Germinal center (tissue), 1 donor: ENCODE results near the gene CHMP5.

Experiments used
- DNase-seq: peaks from one replicate; pipeline ENCODE4 v3.0.0; 2012; ENCODE audit warnings: mixed read lengths, low spot score

CHMP5 gene

GRCh38 chr9:33244137-33244784 lies 20.6 kb upstream of the CHMP5 start:
- no peak for DNase-seq

- no peak for DNase-seq
Measured at GRCh38 chr9:33245341-33245740, 19.5 kb upstream of the CHMP5 start.

GRCh38 chr9:33246269-33246860 lies 18.5 kb upstream of the CHMP5 start:
- no peak for DNase-seq

- DNase-seq: no peak
Measured at GRCh38 chr9:33248606-33249005, 16.2 kb upstream of the CHMP5 start.

GRCh38 chr9:33249087-33249658 lies 15.7 kb upstream of the CHMP5 start:
- no peak for DNase-seq

- no peak for DNase-seq
Measured at GRCh38 chr9:33249983-33250382, 14.9 kb upstream of the CHMP5 start.

- no peak for DNase-seq
Measured at GRCh38 chr9:33250458-33250995, 14.3 kb upstream of the CHMP5 start.

GRCh38 chr9:33254211-33254610 lies 10.6 kb upstream of the CHMP5 start:
- DNase-seq: no peak

- no peak for DNase-seq
Measured at GRCh38 chr9:33255014-33255413, 9.8 kb upstream of the CHMP5 start.

GRCh38 chr9:33255471-33255870 lies 9.4 kb upstream of the CHMP5 start:
- no peak for DNase-seq

GRCh38 chr9:33256236-33256635 lies 8.6 kb upstream of the CHMP5 start:
- no peak for DNase-seq

GRCh38 chr9:33257276-33257675 lies 7.6 kb upstream of the CHMP5 start:
- no peak for DNase-seq

- DNase-seq: no peak
Measured at GRCh38 chr9:33260372-33260771, 4.5 kb upstream of the CHMP5 start.

GRCh38 chr9:33263131-33264002 lies 1.5 kb upstream of the CHMP5 start:
- DNase-seq: peak; percentile 27

- peak; percentile 33 for DNase-seq
Measured at GRCh38 chr9:33264003-33264472, 811 bp upstream of the CHMP5 start.

GRCh38 chr9:33265211-33265865 lies 489 bp downstream of the CHMP5 start:
- no peak for DNase-seq

- no peak for DNase-seq
Measured at GRCh38 chr9:33267151-33267767, 2.4 kb downstream of the CHMP5 start.

GRCh38 chr9:33270146-33270545 lies 5.3 kb downstream of the CHMP5 start:
- no peak for DNase-seq

- no peak for DNase-seq
Measured at GRCh38 chr9:33272061-33272460, 7.2 kb downstream of the CHMP5 start.

- DNase-seq: no peak
Measured at GRCh38 chr9:33273266-33273971, 8.6 kb downstream of the CHMP5 start.

GRCh38 chr9:33273972-33274328 lies 9.1 kb downstream of the CHMP5 start:
- no peak for DNase-seq
